ENCODE measurements around the gene ANKS3.
A peak's percentile ranks its signal among the peaks of the same experiment; 100 is the strongest.
"Not testable (repeated sequence)": the region's sequence is repeated elsewhere in the genome, so short reads cannot be mapped to it uniquely, and the experiment has no call there.

Gene ANKS3

DNA sequence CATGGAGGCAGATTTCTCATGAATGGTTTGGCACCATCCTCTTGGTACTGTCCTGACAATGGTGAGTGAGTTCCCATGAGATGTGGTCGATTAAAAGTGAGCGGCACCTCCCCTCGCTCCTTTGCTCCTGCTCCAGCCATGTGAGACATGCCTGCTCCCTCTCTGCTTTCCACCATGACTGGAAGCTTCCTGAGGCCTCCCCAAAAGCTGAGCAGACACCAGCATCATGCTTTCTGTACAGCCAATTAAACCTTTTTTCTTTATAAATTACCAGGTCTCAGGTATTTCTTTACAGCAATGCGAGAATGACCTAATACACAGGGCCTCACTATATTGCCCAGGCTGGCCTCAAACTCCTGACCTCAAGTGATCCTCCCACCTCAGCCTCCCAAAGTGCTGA lies 20.8 kb upstream of the ANKS3 start:
- DNase-seq, result no peak

DNA sequence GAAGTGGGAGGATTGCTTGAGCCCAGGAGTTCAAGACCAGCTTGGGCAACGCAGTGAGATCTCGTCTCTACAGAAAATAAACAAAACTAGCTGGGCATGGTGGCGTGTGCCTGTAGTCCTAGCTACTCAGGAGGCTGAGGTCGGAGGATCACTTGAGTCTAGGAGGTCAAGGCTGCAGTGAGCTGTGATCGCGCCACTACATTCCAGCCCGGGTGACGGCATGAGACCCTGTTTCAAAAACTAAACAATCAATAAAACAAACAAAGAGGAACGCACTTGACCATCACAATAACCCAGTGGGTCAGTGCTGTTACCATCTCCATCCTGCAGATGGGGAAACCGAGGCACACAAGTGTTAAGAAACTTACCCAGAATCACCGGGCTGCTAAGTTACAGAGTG lies 19.2 kb upstream of the ANKS3 start:
- DNase-seq, result no peak

DNA sequence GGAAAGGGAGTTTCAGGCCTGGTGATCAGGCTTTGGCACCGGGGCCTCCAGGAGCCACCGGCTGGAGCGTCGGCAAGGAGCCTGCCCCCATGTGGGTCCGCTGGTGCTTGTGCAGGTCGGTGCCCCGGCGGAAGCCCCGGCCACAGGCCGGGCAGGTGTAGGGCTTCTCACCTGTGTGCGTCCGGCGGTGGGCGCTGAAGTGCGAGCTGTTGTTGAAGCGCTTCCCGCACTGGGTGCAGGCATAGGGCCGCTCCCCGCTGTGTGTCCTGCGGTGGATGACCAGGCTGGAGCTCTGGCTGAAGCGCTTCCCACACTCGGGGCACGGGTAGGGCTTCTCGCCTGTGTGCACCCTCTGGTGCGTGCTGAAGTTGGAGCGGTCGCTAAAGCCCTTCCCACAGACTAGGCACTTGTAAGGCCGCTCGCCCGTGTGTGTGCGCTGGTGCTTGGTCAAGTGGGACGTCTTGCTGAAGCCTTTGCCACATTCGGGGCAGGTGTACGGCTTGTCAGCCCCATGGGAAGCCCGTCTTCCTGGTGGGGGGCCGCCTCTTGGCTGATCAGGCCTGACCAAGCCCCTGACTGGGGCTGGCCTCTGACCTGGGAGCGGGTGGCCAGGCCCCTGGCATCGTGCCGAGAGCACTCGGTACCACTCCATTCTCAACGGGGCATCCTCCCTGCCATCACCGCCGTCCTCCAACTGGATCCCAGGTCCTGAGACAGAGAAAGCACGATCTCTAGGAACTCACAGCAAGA lies 18.5 kb upstream of the ANKS3 start:
- DNase-seq, result no peak

DNA sequence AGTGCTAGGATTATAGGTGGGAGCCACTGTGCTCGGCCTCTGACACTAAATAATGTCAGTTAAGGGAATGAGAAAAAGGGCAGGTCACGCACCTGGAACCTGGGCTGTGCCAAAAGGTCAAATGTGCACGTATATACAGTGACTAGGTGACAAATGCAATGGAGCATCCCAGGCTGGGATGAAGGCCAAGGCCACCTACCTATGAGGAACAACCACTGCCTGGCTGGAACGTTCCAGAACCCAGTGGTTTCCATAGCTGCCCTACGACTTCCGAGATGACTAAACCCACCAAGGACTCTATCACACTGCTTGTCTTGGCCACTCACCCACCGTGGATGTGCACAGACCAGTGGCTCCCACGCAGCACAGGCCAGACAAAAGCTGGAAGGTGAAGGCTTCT lies 16.8 kb upstream of the ANKS3 start:
- DNase-seq, result no peak

DNA sequence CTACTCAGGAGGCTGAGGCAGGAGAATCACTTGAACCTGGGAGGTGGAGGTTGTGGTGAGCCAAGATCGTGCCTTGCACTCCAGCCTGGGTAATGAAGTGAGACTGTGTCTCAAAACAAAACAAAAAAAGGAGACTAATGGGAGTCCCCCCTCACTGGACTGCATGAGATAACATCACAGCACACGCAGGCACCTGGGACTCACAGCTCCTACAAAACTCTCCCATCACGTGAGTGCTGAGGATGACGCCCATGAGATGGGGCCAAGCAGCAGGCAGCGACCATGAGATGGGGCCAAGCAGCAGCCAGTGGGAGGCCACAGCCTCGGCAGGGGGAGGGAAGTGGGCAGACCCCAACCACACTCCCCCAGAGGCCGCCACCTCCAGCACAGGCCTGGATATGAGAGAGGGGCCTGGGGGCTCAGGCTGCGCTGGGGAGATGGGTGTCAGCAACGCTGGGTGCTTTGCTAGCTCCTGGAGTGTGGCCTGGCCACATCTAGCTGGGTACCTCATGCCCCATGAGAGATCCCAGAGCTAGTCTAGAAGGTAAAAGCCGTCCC lies 15.7 kb upstream of the ANKS3 start:
- no peak for DNase-seq

DNA sequence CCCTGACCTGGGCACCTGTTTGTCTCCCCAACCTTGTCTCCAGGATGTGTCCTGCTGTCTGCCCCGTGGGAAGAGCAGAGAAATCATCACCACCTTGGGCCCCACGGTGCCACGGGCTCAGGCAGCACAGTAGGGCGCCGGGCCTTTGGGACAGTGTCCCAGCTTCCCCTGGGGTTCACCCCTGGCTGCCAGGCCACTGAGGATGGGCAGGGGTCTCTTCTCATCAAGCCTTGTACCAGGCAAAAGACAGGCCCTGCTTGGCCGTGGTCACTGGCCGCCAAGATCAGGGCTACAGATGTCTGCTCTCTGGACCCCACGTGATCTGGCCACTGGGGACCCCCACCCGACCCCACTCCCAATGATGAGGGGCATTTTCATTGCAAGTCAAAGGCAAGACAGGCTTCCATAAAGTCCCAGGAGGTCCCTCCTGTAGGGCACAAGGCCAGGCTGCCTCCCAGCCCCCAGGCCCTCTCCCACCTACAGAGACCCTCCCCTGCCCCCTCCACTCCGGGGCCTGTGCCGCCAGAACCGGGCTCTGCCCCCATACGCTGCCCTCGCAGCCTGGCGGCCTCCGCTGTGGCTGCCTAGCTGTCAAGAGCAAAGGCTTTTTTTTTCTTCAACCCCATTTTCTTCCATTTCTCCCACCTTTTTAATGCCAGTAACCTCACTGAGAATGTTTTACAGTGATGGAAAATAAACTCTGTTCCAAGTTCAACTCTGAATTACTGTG lies 14.8 kb upstream of the ANKS3 start:
- DNase-seq, result no peak

DNA sequence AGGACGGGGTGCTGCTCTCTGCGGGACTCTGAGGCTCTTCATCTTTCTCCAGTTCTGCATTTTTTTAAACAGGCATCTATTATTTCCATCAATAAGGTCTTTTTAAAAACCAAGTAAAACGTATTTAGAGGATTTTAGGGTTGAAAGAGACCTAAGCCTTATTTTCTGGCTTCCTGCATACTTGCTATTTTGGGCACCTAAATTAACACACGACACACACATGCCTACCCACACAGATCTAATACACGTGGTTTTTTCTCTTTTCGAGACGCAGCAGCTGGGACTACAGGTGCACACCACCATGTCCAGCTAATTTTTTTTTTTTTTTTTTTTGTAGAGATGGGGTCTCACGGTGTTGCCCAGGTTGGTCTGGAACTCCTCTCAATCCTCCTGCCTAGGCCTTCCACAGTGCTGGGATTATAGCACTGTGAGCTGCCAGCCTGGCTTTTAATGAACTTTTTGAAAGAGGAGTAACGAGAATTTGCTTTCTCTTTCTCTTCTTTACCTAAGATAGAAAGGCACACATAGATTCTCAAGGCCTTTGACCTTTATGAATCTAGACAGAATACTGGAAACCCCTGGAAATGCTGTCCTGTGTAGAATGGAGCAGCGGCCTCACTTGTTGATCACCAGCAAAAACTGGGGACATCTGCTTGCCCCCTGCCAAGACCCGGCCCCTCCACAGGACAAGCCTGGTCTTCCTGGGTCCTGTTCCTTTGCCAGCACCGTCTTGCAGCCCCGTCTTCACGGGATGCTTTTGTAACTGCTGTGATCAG lies 14.0 kb upstream of the ANKS3 start:
- DNase-seq, result no peak

DNA sequence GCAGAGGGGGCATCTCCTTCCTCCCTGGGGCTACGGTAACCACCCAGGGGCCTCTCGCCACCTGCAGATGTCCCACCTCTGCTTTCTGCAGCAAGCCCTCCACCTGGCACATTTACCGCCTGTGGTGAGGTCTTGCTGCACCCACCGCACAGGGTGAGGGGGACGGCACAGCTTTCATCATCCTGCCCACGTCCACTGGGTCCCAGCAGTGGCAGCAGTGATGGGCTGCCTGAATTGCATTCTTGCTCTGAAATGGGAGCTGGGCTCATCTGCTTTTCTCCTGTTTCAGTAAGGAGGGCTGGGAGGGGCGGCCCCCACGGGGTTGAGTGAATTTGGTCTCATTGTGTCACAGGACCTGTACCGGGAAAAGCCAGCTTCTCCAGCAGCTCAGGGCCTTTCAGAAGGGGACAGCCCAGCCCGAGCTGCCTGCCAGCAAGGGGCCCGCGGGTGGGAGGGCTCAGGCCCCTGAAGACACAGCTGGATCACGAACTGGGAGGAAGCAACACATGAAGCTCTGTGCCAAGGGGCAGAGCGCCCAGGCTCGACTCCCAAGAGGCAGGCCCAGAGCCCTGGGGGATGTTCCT lies 13.0 kb upstream of the ANKS3 start:
- DNase-seq, result no peak

DNA sequence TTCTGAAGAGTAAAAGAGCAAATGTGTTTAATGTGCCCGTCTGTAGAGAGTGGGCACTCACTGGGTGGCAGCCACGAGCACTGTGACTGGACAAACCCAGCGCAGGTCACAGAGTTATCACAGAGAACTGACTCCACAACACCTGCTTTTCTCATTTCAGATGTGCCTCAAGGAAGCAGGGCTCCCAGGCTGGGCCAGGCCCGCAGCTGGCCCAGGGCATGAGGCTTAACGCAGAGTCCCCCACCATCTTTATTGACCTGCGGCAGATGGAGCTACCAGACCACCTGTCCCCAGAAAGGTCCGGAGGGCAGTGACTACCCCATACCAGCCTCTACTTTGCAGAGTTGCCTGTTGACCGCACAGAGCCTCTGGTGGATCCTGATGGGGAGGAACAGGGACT lies 12.1 kb upstream of the ANKS3 start:
- no peak for DNase-seq

DNA sequence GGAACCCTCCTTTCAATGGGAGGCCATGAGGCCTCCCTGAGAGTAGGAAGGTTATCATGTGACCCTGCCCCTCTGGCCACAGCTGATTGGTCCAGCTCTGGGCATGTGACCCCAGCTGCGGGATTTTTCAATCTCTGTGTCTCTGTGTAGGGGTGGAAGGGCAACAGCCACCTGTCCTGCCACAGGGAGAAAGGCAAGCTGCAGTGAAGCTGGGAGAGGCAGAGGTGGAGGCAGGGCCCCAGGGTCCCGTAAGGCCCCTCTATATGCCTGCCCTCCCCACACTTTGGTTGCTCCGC lies 11.2 kb upstream of the ANKS3 start:
- DNase-seq, result no peak

DNA sequence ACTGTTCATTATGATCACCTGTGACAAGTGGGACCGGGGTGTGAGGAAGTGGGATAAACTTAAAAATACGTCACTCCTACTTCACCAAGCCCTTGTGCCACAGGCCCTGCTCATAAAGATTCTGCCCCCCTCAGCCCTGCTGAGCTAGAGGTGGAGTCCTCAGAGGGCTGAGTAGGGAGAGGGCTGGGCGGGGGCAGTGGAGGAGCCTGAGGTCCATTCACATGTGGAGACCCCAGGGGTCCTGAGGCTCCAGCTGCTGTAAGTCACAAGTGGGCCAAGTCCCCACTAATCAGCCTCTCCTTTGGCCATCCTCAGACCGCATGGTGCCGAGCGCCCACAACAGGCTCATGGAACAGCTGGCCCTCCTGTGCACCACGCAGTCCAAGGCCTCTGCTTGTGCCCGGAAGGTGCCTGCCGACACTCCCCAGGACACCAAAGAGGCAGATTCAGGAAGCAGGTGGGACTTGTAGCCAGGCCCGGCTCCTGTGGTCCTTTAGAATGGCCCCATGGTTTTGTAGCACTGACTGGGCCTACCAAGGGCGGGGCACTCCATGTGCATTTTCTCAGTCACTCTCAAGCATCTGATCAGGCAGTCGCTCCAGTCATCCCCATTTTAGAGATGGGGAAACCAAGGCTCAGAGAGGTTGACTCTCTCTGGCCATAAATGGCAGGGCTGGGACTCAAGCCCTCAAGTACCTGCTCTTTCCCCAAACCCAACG lies 10.6 kb upstream of the ANKS3 start:
- DNase-seq, result no peak

DNA sequence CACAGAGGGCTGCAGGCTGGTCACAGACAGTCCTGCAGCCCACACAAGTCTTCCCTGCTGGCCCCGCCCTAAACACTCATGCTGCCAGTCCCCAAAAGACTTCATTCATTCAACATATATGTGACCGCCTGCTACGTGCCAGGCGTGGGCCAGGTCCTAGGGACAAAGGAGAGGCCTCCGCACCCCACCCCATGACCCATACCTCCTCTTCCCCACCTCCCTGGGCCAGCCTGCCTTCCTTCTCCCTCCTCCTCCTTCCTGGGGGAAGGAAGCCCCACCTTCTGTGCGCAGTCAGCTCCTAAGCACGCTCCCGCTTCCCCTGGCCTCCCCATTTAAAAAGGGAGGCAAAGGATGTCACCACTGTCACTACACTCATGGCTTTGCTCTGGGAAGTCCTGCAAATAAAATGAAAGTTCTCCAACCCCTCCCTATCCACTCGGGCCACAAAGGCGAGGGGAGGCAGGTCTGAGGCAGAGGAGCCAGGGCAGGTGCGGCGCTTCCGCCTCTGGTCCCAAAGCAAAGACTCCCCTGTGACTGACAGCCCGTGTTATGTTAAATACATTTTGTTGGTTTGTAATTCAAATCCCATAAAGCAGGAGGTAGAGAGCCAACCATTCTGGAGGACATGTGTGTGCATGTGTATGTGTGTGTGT lies 9.3 kb upstream of the ANKS3 start:
- DNase-seq, result no peak

DNA sequence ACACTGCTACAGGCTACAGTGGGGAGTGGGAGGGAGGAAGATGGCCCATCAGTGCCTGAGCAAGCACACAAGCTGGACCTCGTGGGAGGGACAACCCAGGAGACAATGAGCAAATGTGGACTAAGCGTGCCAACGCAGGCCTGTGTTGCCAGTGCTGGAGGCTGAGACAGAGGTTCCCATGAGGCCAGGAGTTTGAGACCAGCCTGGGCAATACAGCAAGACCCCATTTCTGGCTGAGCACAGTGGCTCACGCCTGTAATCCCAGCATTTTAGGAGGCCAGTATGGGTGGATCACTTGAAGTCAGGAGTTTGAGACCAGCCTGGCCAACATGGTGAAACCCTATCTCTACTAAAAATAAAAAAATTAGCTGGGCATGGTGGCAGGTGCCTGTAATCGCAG lies 4.3 kb upstream of the ANKS3 start:
- DNase-seq, result not testable (repeated sequence)

DNA sequence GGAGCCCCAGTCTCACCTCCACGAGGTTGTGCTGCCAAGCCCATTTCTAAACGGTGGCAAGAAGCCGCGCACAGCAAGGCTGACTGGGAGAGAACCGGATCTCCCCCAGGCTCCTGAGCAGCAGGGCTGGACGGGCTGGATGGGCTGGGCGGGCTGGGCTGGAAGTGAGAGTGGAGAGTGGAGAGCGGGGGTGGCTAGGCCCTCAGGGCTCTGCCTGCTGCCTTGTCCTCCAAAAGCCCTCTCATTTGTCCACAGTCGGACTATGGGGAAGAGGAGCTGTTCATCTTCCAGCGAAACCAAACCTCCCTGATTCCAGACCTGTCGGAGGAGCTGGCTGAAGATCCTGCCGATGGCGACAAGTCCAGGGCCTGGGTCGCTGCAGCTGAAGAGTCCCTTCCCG lies 3.5 kb upstream of the ANKS3 start:
- DNase-seq, result no peak

DNA sequence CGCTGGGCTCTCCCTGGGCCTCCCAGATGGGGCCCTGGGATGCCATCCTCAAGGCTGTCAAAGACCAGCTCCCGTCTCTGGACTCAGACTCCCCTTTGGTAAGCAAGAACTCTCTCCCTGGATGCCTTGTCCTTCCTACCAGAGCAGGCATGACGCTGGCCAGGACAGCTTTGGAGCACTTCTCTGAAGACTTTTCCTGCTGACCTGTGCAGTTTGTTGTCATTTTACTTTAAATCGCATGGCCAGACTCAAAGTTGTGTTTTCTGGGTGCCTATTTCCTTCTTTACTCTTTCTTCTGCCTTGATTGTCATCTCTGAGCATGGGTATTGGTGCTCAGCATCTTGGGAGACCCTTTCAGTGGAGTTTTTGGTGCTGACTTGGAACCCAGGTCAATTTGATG lies 2.5 kb upstream of the ANKS3 start:
- DNase-seq, result no peak

DNA sequence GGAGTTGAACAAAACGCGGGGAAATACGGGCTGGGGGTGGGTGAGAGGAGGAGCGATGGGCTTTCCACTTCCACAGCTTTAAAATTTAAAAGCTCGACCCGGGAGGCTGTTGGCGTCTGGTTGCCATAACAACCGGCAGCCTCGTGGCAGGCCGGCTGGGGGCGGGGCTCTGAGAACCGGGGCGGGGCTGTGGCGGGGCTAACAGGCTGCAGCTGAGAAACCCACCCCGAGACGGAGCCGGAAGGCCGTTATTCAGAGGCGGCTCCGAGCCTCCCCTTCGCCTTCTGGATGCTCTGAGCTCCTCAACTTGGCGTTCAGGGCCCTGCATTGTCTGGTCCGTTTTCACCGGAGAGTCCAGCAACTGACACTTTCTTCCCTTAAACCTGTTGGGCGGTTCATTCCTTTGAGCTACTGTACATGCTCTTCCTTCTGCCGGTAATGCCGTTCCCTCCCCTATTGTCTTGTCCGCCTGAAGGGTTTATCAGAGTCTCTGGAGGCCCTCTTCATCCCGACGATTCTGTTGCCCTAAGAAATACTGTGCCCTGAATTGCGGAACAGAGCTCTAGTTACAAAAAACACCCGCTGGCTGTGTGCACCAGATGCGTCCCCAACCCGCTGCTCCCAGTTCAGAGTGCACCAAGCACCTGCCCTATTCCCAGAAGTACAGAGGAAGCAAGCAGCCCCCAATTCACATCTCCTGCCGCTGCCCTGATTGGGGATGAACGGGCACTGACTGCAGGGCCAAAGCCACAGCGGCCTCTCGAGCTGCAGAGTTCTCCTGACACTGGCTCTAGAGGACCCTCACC lies 862 bp upstream of the ANKS3 start:
- DNase-seq, result peak; percentile 94 to 96

DNA sequence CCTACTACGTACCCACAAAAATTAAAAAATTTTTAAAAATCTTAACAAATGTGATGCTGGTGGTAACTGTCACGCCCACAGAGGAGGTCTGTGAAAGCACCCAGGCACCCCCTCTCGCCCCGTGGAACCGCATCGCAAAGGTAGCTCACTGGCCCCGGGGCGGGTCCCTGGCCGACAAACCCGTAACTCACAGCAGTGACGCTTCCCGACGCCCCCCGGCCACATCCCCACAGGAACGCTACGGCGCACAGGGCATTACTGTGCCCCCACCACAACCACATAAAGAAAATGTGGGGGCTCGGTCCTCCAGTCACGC lies 366 bp downstream of the ANKS3 start:
- peak; percentile 24 to 34 for DNase-seq

DNA sequence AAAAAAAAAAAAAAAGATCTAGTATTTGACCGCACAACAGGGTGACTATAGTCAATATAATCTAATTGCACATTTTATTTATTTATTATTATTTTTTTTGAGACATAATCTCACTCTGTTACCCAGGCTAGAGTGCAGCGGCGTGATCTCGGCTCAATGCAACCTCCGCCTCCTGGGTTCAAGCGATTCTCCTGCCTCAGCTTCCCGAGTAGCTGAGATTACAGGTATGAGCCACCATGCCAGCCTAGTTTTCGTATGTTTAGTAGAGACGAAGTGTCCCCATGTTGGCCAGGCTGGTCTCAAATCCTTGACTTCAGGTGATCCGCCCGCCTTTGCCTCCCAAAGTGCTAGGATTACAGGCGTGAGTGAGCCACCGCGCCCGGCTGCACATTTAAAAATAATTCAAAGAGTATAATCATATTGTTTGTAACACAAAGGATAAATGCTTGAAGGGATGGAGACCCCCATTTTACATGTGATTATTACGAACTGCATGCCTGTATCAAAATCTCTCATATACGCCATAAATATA lies 794 bp downstream of the ANKS3 start:
- DNase-seq, result no peak

DNA sequence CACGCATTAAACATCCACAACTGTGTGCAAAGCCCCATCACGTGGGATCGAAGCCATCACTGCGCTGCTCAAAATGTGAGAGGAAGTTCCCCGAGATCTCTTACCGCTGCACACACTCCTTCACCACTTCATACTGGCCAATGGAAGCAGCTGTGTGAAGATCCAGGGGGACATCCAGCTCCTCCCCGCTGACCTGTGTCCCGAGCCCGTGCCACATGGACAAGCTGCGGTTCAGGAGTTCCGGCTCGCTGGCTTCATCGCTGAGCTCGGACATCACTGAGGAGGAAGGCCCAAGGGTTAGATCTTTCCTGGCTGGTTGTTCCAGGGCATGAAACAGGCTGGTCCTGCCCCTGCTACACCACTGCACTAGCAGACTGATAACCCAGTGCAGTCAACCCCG lies 4.2 kb downstream of the ANKS3 start:
- DNase-seq, result no peak

DNA sequence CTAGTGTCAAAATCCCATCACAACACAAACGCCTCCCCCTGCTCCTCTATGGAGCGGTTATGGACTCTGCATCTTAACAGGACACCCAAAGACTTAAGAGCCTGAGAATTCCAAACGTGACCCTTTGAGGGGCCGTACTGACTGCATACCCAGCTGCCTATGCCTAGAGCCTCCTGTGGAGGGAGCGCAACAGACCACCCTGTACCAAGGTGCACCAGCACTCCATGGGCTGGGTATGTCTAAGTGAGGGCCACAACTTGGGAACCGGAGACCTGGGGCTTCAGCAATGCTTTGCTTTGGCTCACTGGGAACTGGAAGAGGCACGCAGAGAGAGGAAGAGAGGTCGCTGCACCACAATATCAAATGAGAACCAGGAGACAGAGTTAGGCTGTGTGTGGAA lies 5.4 kb downstream of the ANKS3 start:
- no peak for DNase-seq

DNA sequence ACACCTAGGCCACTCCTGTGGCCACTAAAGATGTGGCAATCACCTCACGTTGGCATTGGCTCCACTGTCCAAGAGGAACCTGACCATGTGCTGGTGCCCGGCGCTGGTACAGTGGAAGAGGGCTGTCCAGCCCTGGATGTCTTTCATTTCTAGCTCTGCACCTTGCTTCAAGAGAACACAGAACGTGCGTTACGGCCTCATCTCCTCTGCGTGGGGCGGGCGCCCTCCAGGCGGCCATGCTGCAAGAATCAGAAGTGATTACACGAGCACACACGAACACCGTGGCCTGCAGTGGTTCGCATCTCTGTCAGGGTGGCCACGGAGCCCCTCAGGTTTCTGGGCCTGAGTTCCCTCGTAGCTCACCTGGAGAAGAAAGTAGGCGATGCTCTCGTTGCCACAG lies 7.5 kb downstream of the ANKS3 start:
- no peak for DNase-seq

All from activated CD4-positive, alpha-beta T cell treated with anti-CD3 and anti-CD28 coated beads, Interleukin-2, amount 50 U/mL, for 48 hours (primary cell).